Mesendoderm (in vitro differentiated cells): ENCODE data around the gene ADARB1. TPM values are rescaled to one million over a fixed set of nuclear protein-coding genes. Genes with fewer than 3 reads are reported as not detected.
"Not testable (repeated sequence)": the region's sequence is repeated elsewhere in the genome, so short reads cannot be mapped to it uniquely, and the experiment has no call there.

Source experiments
- DNase-seq: peaks from one replicate; pipeline ENCODE4 v3.0.0; 2013
- H2AK5ac ChIP-seq: 2 replicates; pipeline ENCODE4 v1.6.1; 2013; ENCODE audit warnings: low read length, inconsistent platforms
- H2BK120ac ChIP-seq: 2 replicates; pipeline ENCODE4 v1.6.1; 2013; ENCODE audit warnings: low read depth, mild to moderate bottlenecking, low read length, moderate library complexity, mixed read lengths
- H2BK15ac ChIP-seq: replicated peaks from 2 replicates; pipeline ENCODE4 v1.6.1; 2013; ENCODE audit warnings: low read depth, mild to moderate bottlenecking, moderate library complexity
- H2BK5ac ChIP-seq: 2 replicates; pipeline ENCODE4 v1.6.1; 2013; ENCODE audit warnings: low read length, inconsistent platforms
- H3K18ac ChIP-seq: 2 replicates; pipeline ENCODE4 v1.6.1; 2013; ENCODE audit warnings: mild to moderate bottlenecking, low read length, mixed read lengths
- H3K23ac ChIP-seq: one replicate; pipeline ENCODE4 v1.6.1; 2013; ENCODE audit warnings: low read length
- H3K27ac ChIP-seq: 2 replicates; pipeline ENCODE4 v1.5.1; 2013; ENCODE audit warnings: low read depth, mild to moderate bottlenecking, inconsistent platforms, low read length, moderate library complexity
- H3K27me3 ChIP-seq: 2 replicates; pipeline ENCODE4 v1.6.1; 2013; ENCODE audit warnings: low read length, control low read depth, mild to moderate bottlenecking, inconsistent platforms; ENCODE audit not compliant: insufficient read depth, poor library complexity
- H3K36me3 ChIP-seq: 2 replicates; pipeline ENCODE4 v1.6.1; 2013; ENCODE audit warnings: low read length, inconsistent platforms; ENCODE audit not compliant: control insufficient read depth, insufficient read depth
- H3K4ac ChIP-seq: one replicate; pipeline ENCODE4 v1.6.1; 2013; ENCODE audit warnings: low read depth, mild to moderate bottlenecking, low read length, moderate library complexity
- H3K4me1 ChIP-seq: 2 replicates; pipeline ENCODE4 v1.6.1; 2013; ENCODE audit warnings: low read depth, low read length, inconsistent platforms; ENCODE audit not compliant: control insufficient read depth
- H3K4me2 ChIP-seq: 2 replicates; pipeline ENCODE4 v1.6.1; 2013; ENCODE audit warnings: low read length
- H3K4me3 ChIP-seq: 2 replicates; pipeline ENCODE4 v1.5.1; 2013; ENCODE audit warnings: mild to moderate bottlenecking, low read length
- H3K56ac ChIP-seq: one replicate; pipeline ENCODE4 v1.6.1; 2013; ENCODE audit warnings: low read length
- H3K79me1 ChIP-seq: 2 replicates; pipeline ENCODE4 v1.6.1; 2013; ENCODE audit warnings: low read length, inconsistent platforms
- H3K79me2 ChIP-seq: 2 replicates; pipeline ENCODE4 v1.6.1; 2013; ENCODE audit warnings: mild to moderate bottlenecking, low read length; ENCODE audit not compliant: control insufficient read depth, insufficient read depth
- H3K9ac ChIP-seq: 2 replicates; pipeline ENCODE4 v1.6.1; 2013; ENCODE audit warnings: low read length, inconsistent platforms
- H4K5ac ChIP-seq: one replicate; pipeline ENCODE4 v1.6.1; 2013; ENCODE audit warnings: low read length
- H4K8ac ChIP-seq: one replicate; pipeline ENCODE4 v1.6.1; 2013; ENCODE audit warnings: low read depth, mild to moderate bottlenecking, control low read depth, low read length, moderate library complexity
- WGBS: extraction: QIAGEN DNeasy Blood & Tissue Kit; methylation state at CpG from one replicate; pipeline ENCODE4 v1.1.7; 2013; ENCODE audit warnings: low lambda C conversion rate, missing lambda C conversion rate; ENCODE audit not compliant: insufficient coverage; ENCODE audit errors: extremely low coverage; 5-methylcytosine and 5-hydroxymethylcytosine counted together
- polyA plus RNA-seq, 2 experiments: library from polyadenylated mRNA; stranded (reverse); fragments of 200-250 nt; gene quantifications; one replicate each; pipeline ENCODE4 v1.2.3, GENCODE V29; 2013

ADARB1 gene, protein sequence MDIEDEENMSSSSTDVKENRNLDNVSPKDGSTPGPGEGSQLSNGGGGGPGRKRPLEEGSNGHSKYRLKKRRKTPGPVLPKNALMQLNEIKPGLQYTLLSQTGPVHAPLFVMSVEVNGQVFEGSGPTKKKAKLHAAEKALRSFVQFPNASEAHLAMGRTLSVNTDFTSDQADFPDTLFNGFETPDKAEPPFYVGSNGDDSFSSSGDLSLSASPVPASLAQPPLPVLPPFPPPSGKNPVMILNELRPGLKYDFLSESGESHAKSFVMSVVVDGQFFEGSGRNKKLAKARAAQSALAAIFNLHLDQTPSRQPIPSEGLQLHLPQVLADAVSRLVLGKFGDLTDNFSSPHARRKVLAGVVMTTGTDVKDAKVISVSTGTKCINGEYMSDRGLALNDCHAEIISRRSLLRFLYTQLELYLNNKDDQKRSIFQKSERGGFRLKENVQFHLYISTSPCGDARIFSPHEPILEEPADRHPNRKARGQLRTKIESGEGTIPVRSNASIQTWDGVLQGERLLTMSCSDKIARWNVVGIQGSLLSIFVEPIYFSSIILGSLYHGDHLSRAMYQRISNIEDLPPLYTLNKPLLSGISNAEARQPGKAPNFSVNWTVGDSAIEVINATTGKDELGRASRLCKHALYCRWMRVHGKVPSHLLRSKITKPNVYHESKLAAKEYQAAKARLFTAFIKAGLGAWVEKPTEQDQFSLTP
- polyA plus RNA-seq (2013, experiment 1 of 2) = 4.6 TPM
- polyA plus RNA-seq (2013, experiment 2 of 2) = 4.7 TPM

DNA sequence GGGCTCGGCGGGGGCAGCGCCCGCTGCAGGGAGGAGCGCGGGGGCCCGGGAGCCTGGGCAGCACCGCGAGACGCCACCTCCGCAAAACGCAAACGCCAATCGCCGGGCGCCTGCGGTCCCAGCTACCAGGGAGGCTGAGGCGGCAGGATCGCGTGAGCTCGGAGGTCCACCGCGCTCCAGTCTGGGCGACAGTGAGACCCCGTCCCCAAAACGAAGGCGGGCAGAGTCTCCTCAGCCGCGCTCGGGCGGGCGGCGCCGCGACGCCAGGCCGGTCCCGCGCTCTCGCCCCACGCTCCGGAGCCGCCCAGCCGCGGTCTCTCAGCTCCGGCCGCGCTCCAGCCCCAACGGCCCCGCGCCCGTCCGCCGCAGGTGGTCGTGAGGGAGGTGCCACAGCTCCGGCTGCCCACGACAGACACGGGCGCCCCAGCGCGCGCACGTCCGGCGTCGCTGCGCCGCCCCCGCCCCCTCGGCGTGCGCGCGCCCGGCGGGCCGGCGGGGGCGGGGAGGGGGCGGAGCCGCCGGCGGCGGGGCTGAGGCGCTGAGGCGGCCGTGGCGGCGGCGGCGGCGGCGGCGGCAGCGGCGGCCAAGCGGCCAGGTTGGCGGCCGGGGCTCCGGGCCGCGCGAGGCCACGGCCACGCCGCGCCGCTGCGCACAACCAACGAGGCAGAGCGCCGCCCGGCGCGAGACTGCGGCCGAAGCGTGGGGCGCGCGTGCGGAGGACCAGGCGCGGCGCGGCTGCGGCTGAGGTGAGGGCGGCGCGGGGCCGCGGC, at the start of gene ADARB1:
ADARB1 (plus strand) TSS at position 533 of the 770 bp plus-strand sequence. CDS start 97,077 bp downstream, outside the sequence.
- Histone ChIP-seq H3K27ac (peak within 1 kb of the TSS; percentile 88), H3K36me3 (no peaks in the 10 kb centered on the region), H3K4me1 (no peaks in the 10 kb centered on the region), H3K79me1 (no peaks in the 10 kb centered on the region), H3K23ac (peak within 1 kb of the TSS; percentile 66), H3K27me3 (peaks cover 2% of the 10 kb centered on the region), H3K79me2 (no peaks in the 10 kb centered on the region), H2BK5ac (no peak within 1 kb of the TSS), H3K4me3 (peak within 1 kb of the TSS; percentile 69), H3K9ac (peak within 1 kb of the TSS; percentile 86), H2BK15ac (no peak within 1 kb of the TSS), H3K56ac (peak within 1 kb of the TSS; percentile 96), H2BK120ac (no peak within 1 kb of the TSS), H3K4me2 (peak within 1 kb of the TSS; percentile 61), H3K18ac (peak within 1 kb of the TSS; percentile 85), H2AK5ac (no peak within 1 kb of the TSS), H4K5ac (no peak within 1 kb of the TSS), H3K4ac (peak within 1 kb of the TSS; percentile 28), H4K8ac (peak within 1 kb of the TSS; percentile 66)
- WGBS = no CpG with 5 or more reads among the region's 132 CpGs
- DNase-seq = peak; percentile 78

DNA sequence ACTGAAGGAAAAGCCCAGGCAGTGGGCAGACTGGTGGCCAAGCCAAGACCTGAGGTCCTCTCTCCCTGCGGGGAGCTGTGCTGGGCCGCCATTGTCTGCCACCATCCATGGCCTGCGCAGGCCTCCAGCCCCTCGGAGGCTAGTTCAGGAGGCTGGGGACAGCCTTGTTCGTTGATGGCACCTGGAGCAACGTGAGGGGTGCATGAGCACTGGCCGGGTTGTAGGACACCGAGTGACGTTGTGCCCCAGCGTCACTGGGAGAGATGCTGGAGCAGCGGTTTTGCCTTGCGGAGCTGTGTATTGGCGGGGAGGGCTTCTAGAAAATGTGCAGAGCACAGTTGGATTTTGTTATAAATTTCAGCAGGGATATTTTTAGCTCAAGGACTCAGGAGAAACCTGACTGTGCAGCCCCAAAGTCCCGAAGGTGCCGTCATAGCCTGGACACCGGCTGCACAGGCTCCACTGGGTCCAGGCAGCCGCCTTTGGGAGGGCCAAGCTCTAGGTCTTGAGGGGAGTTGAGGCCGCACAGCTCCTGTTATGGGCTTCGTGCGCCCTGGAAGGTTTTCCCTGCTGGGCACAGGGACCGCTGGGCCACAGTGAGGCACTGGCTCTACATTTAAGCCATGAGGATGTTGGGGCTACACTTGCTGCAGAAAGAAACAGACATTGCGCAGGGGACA, 48.2 kb upstream of the ADARB1 start:
- H3K27me3 ChIP-seq = no peaks in the 10 kb centered on the region
- H3K23ac ChIP-seq = no peak overlapping the region
- no peak for DNase-seq
- no peak overlapping the region for H3K27ac ChIP-seq
- no peak overlapping the region for H4K8ac ChIP-seq
- H3K4ac ChIP-seq = no peak overlapping the region
- WGBS = no CpG with 5 or more reads among the region's 22 CpGs
- H3K4me1 ChIP-seq = peaks cover 5% of the 10 kb centered on the region
- no peak overlapping the region for H3K4me3 ChIP-seq
- no peaks in the 10 kb centered on the region for H3K36me3 ChIP-seq
- H2BK5ac ChIP-seq = no peak overlapping the region
- H3K56ac ChIP-seq = no peak overlapping the region
- no peak overlapping the region for H3K9ac ChIP-seq
- no peak overlapping the region for H2BK15ac ChIP-seq
- no peak overlapping the region for H4K5ac ChIP-seq
- no peaks in the 10 kb centered on the region for H3K79me2 ChIP-seq
- H2AK5ac ChIP-seq = no peak overlapping the region
- no peak overlapping the region for H2BK120ac ChIP-seq
- H3K4me2 ChIP-seq = no peak overlapping the region
- H3K18ac ChIP-seq = no peak overlapping the region
- no peaks in the 10 kb centered on the region for H3K79me1 ChIP-seq

- Histone ChIP-seq H3K4me1 (peaks cover 5% of the 10 kb centered on the region), H3K4me3 (no peak overlapping the region), H2BK120ac (no peak overlapping the region), H3K36me3 (no peaks in the 10 kb centered on the region), H2BK15ac (no peak overlapping the region), H4K5ac (no peak overlapping the region), H3K56ac (no peak overlapping the region), H3K4ac (no peak overlapping the region), H3K79me1 (no peaks in the 10 kb centered on the region), H3K27ac (no peak overlapping the region), H3K27me3 (no peaks in the 10 kb centered on the region), H4K8ac (no peak overlapping the region), H2BK5ac (no peak overlapping the region), H3K18ac (no peak overlapping the region), H3K9ac (no peak overlapping the region), H3K79me2 (no peaks in the 10 kb centered on the region), H3K23ac (no peak overlapping the region), H3K4me2 (no peak overlapping the region), H2AK5ac (no peak overlapping the region)
- DNase-seq = no peak
- WGBS = no CpG with 5 or more reads among the region's 12 CpGs
Observed at GRCh38 chr21:45026826-45027225, 47.6 kb upstream of the ADARB1 start.

- H3K79me1 ChIP-seq = no peaks in the 10 kb centered on the region
- H3K27ac ChIP-seq = no peak overlapping the region
- no peak overlapping the region for H2BK15ac ChIP-seq
- H3K9ac ChIP-seq = no peak overlapping the region
- no peak overlapping the region for H3K56ac ChIP-seq
- H3K79me2 ChIP-seq = no peaks in the 10 kb centered on the region
- no CpG with 5 or more reads among the region's 21 CpGs for WGBS
- no peak overlapping the region for H3K18ac ChIP-seq
- peaks cover 5% of the 10 kb centered on the region for H3K4me1 ChIP-seq
- H3K27me3 ChIP-seq = no peaks in the 10 kb centered on the region
- H2AK5ac ChIP-seq = no peak overlapping the region
- no peaks in the 10 kb centered on the region for H3K36me3 ChIP-seq
- no peak overlapping the region for H3K4me3 ChIP-seq
- H3K23ac ChIP-seq = no peak overlapping the region
- H3K4me2 ChIP-seq = no peak overlapping the region
- H4K8ac ChIP-seq = no peak overlapping the region
- no peak overlapping the region for H4K5ac ChIP-seq
- H3K4ac ChIP-seq = no peak overlapping the region
- no peak for DNase-seq
- no peak overlapping the region for H2BK120ac ChIP-seq
- no peak overlapping the region for H2BK5ac ChIP-seq
Observed at GRCh38 chr21:45027241-45028196, 46.9 kb upstream of the ADARB1 start.

- not testable (repeated sequence) for H3K4me3 ChIP-seq, H2BK5ac ChIP-seq, H3K56ac ChIP-seq, H3K79me1 ChIP-seq, H3K27me3 ChIP-seq, H3K27ac ChIP-seq, H4K5ac ChIP-seq, H3K23ac ChIP-seq, H2AK5ac ChIP-seq, H3K36me3 ChIP-seq, H3K4me1 ChIP-seq, DNase-seq, H3K9ac ChIP-seq, H3K4me2 ChIP-seq, H3K4ac ChIP-seq, H2BK120ac ChIP-seq, H3K79me2 ChIP-seq, H3K18ac ChIP-seq, H2BK15ac ChIP-seq, H4K8ac ChIP-seq
- WGBS = no CpG with 5 or more reads among the region's 12 CpGs
Observed at GRCh38 chr21:45028645-45029044, 45.7 kb upstream of the ADARB1 start.
